ENCODE data around the gene SLC35D2.
"Not testable (repeated sequence)": the region's sequence is repeated elsewhere in the genome, so short reads cannot be mapped to it uniquely, and the experiment has no call there.

SLC35D2 gene

GRCh38 chr9:96408409-96409280, 25.1 kb upstream of the SLC35D2 start:
- no peak overlapping the region for H3K27ac ChIP-seq
- no peak overlapping the region for H3K4me3 ChIP-seq

DNA sequence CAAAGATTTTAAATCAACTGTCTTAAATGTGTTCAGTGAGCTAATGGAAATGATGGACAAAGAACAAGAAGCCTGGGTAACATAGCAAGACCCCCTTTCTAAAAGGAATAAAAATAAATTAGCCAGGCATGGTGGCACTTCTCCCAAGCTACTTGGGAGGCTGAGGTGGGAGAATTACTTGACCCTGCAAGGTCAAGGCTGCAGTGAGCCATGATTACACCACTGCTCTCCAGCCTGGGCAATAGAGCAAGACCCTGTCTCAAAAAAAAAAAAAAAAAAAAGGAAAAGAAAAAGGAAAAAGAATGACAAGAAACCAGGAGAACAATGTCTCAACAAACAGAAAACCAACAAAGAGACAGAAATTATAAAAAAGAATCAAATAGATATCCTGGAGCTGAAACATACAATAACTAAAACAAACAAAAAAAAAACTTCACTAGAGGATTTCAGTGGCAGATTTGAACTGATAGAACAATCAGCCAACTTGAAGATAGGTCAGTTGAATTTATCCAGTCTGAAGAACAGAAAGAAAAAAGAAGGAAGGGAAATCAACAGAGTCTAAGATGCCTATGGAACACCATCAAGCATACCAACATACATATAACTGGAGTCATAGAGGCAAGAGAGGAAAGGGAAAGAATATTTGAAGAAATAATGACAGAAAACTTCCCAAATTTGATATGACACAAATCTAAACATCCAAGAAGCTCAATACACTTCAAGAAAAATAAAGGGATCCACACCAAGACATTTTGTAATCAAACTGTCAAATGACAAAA, 16.8 kb upstream of the SLC35D2 start:
- peak overlapping the region in 1 of 21 experiments; percentile 54 for H3K27ac ChIP-seq
- H3K4me3 ChIP-seq: no peak overlapping the region

GRCh38 chr9:96399325-96399633, 15.8 kb upstream of the SLC35D2 start:
- peak overlapping the region in 10 of 21 experiments; percentile 19 to 83 (median 61) for H3K27ac ChIP-seq
- H3K4me3 ChIP-seq: no peak overlapping the region

- Histone ChIP-seq H3K27ac (peak overlapping the region in 11 of 21 experiments; percentile 3 to 83 (median 54)), H3K4me3 (no peak overlapping the region)
Measured at GRCh38 chr9:96398582-96399324, 15.2 kb upstream of the SLC35D2 start.

GRCh38 chr9:96395964-96396363, 12.5 kb upstream of the SLC35D2 start:
- H3K4me3 ChIP-seq: no peak overlapping the region
- H3K27ac ChIP-seq: no peak overlapping the region

DNA sequence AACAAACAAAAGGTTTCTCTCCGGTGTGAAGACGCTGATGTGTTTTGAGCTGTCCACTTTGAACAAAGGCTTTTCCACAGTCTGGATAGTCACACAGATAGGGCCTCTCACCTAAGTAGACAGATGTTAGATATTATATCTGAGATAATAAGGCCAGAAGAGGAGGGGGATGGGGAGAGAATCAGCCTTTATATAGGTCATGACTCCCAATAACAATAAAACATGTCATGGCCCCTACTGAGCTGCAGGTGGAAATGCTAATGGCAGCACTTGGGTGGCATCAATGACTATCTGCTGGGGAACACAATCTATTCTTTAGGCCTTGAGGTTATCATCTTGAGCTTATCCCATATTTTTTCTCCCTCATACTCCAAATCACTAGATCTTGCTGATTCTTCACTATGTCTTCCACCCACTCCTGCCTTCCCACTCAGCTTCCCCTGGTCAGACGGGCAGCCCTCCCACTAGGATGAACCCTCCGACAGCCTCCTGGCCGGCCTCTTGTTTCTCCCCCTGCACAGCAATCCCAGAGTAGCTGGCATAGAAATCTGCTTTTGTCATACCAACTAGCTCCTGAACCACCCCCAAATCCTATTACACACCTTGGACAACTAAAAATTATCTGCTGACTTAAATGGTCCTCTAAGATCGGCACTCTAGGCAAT, 11.5 kb upstream of the SLC35D2 start:
- Histone ChIP-seq H3K4me3 (no peak overlapping the region), H3K27ac (no peak overlapping the region)

DNA sequence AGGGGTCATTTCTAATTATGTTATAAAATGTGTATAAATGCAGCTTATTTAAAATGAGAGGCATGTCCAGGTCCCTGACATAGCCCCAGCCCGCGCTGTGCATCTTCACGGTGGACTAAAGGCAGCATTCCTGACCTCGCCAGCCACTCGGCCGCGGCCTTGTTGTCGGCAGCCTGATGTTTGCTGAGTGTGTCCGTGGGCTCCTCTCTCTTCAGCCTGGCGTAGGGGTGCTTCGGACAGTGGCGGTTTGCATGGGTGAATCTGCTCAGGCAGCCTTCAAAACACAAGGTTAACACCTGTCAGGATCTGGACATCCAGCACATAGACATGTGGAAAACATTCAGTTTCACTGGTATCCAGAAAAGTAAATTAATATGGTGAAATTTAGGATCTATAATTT, 8.8 kb upstream of the SLC35D2 start:
- no peak overlapping the region for H3K4me3 ChIP-seq
- H3K27ac ChIP-seq: no peak overlapping the region

GRCh38 chr9:96391021-96391765, 7.7 kb upstream of the SLC35D2 start:
- Histone ChIP-seq H3K4me3 (no peak overlapping the region), H3K27ac (peak overlapping the region in 3 of 21 experiments; percentile 8 to 43 (median 14))

- H3K27ac ChIP-seq: no peak overlapping the region
- H3K4me3 ChIP-seq: no peak overlapping the region
Measured at GRCh38 chr9:96388144-96388543, 4.6 kb upstream of the SLC35D2 start.

- Histone ChIP-seq H3K4me3 (no peak overlapping the region), H3K27ac (no peak overlapping the region)
Measured at GRCh38 chr9:96386157-96386556, 2.6 kb upstream of the SLC35D2 start.

GRCh38 chr9:96382839-96383164, 709 bp downstream of the SLC35D2 start:
- H3K4me3 ChIP-seq: peak overlapping the region; percentile 63 to 79 (median 67)
- peak overlapping the region in 18 of 21 experiments; percentile 51 to 88 (median 80) for H3K27ac ChIP-seq

- Histone ChIP-seq H3K27ac (no peak overlapping the region), H3K4me3 (no peak overlapping the region)
Measured at GRCh38 chr9:96382175-96382574, 1.3 kb downstream of the SLC35D2 start.

GRCh38 chr9:96381696-96382095, 1.8 kb downstream of the SLC35D2 start:
- Histone ChIP-seq H3K4me3 (no peak overlapping the region), H3K27ac (no peak overlapping the region)

DNA sequence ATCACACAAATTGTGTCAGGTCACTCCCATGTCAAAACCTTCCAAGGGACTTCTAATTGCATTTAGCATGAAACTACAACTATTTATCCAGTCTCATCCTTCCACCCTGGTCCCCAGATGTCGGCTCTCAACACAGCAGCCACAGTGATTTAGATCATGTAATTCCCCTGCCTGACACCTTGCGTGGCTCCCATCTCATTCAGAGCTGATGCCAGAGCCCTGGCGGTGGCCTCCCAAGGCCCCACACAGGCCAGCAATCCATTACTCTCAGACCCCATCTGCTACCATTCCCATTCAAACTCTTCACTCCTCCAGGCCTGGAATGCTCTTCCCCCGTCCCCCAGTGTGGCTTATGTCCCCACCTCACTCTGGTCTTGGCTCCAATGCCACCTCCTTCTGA, 2.4 kb downstream of the SLC35D2 start:
- Histone ChIP-seq H3K27ac (no peak overlapping the region), H3K4me3 (no peak overlapping the region)

GRCh38 chr9:96379461-96379860, 4.0 kb downstream of the SLC35D2 start:
- H3K27ac ChIP-seq: no peak overlapping the region
- no peak overlapping the region for H3K4me3 ChIP-seq

GRCh38 chr9:96378187-96378586, 5.3 kb downstream of the SLC35D2 start:
- H3K4me3 ChIP-seq: no peak overlapping the region

GRCh38 chr9:96376891-96377874, 6.3 kb downstream of the SLC35D2 start:
- no peak overlapping the region for H3K27ac ChIP-seq
- H3K4me3 ChIP-seq: no peak overlapping the region

More at GRCh38 chr9:96378187-96378586, 5.3 kb downstream of the SLC35D2 start:
- H3K27ac ChIP-seq: no peak overlapping the region

DNA sequence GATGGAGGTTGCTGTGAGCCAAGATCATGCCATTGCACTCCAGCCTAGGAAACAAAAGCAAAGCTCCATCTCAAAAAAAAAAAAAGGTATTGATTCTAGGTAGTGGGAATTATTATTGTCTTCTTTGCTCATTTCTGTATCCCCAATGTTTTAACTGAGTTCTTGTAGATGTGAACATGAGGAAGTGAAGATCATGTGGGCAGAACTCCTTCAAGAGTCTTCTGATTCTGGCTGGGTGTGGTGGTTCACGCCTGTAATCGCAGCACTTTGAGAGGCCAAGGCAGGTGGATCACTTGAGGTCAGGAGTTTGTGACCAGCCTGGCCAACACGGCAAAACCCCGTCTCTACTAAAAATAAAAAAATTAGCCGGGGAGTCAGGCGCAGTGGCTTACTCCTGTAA, 8.0 kb downstream of the SLC35D2 start:
- not testable (repeated sequence) for H3K4me3 ChIP-seq, H3K27ac ChIP-seq
